ENCODE results near the gene KANSL2. TPM values are rescaled to one million over a fixed set of nuclear protein-coding genes. Genes with fewer than 3 reads are reported as not detected.
"Not testable (repeated sequence)": the region's sequence is repeated elsewhere in the genome, so short reads cannot be mapped to it uniquely, and the experiment has no call there.

Gene KANSL2
- total RNA-seq, 1 experiment from 2014 or later = 84.0 TPM

- no peak for DNase-seq (ENCODE audit: low read depth)
- in situ Hi-C loops (cut with HindIII; ENCODE audit: low pct_unique_long_range_greater_than_20kb, low sequenced_read_pairs) = no loop called here
Measured at GRCh38 chr12:48686615-48687334, 4.7 kb upstream of the KANSL2 start.

GRCh38 chr12:48686037-48686595 lies 4.1 kb upstream of the KANSL2 start:
- in situ Hi-C loops (cut with HindIII; ENCODE audit: low pct_unique_long_range_greater_than_20kb, low sequenced_read_pairs) = no loop called here
- DNase-seq (ENCODE audit: low read depth) = no peak

- in situ Hi-C loops (cut with HindIII; ENCODE audit: low pct_unique_long_range_greater_than_20kb, low sequenced_read_pairs) = no loop called here
- DNase-seq (ENCODE audit: low read depth) = no peak
Measured at GRCh38 chr12:48683534-48683933, 1.5 kb upstream of the KANSL2 start.

- in situ Hi-C loops (cut with HindIII; ENCODE audit: low pct_unique_long_range_greater_than_20kb, low sequenced_read_pairs) = no loop called here
- DNase-seq (ENCODE audit: low read depth) = no peak
Measured at GRCh38 chr12:48682927-48683326, 889 bp upstream of the KANSL2 start.

GRCh38 chr12:48682533-48682905 lies 481 bp upstream of the KANSL2 start:
- in situ Hi-C loops (cut with HindIII; ENCODE audit: low pct_unique_long_range_greater_than_20kb, low sequenced_read_pairs); DNase-seq (ENCODE audit: low read depth): not testable (repeated sequence)

- no peak for DNase-seq (ENCODE audit: low read depth)
- in situ Hi-C loops (cut with HindIII; ENCODE audit: low pct_unique_long_range_greater_than_20kb, low sequenced_read_pairs) = no loop called here
Measured at GRCh38 chr12:48681399-48681709, 684 bp downstream of the KANSL2 start.

GRCh38 chr12:48680861-48681260 lies 1.2 kb downstream of the KANSL2 start:
- DNase-seq (ENCODE audit: low read depth) = no peak
- in situ Hi-C loops (cut with HindIII; ENCODE audit: low pct_unique_long_range_greater_than_20kb, low sequenced_read_pairs) = no loop called here

- in situ Hi-C loops (cut with HindIII; ENCODE audit: low pct_unique_long_range_greater_than_20kb, low sequenced_read_pairs) = no loop called here
- DNase-seq (ENCODE audit: low read depth) = no peak
Measured at GRCh38 chr12:48678551-48679185, 3.4 kb downstream of the KANSL2 start.

- no peak for DNase-seq (ENCODE audit: low read depth)
- in situ Hi-C loops (cut with HindIII; ENCODE audit: low pct_unique_long_range_greater_than_20kb, low sequenced_read_pairs) = no loop called here
Measured at GRCh38 chr12:48671231-48671856, 10.7 kb downstream of the KANSL2 start.

- DNase-seq (ENCODE audit: low read depth) = no peak
- in situ Hi-C loops (cut with HindIII; ENCODE audit: low pct_unique_long_range_greater_than_20kb, low sequenced_read_pairs) = no loop called here
Measured at GRCh38 chr12:48668996-48669395, 13.0 kb downstream of the KANSL2 start.

- DNase-seq (ENCODE audit: low read depth) = no peak
- in situ Hi-C loops (cut with HindIII; ENCODE audit: low pct_unique_long_range_greater_than_20kb, low sequenced_read_pairs) = no loop called here
Measured at GRCh38 chr12:48659863-48660262, 22.2 kb downstream of the KANSL2 start.

- in situ Hi-C loops (cut with HindIII; ENCODE audit: low pct_unique_long_range_greater_than_20kb, low sequenced_read_pairs) = no loop called here
Measured at GRCh38 chr12:48651681-48652080, 30.4 kb downstream of the KANSL2 start.

GRCh38 chr12:48645354-48645753 lies 36.7 kb downstream of the KANSL2 start:
- in situ Hi-C loops (cut with HindIII; ENCODE audit: low pct_unique_long_range_greater_than_20kb, low sequenced_read_pairs); DNase-seq (ENCODE audit: low read depth): not testable (repeated sequence)

More at GRCh38 chr12:48651681-48652080, 30.4 kb downstream of the KANSL2 start:
- no peak for DNase-seq (ENCODE audit: low read depth)

GRCh38 chr12:48643011-48643410 lies 39.0 kb downstream of the KANSL2 start:
- no peak for DNase-seq (ENCODE audit: low read depth)
- in situ Hi-C loops (cut with HindIII; ENCODE audit: low pct_unique_long_range_greater_than_20kb, low sequenced_read_pairs) = no loop called here

GRCh38 chr12:48641752-48642555 lies 40.1 kb downstream of the KANSL2 start:
- in situ Hi-C loops (cut with HindIII; ENCODE audit: low pct_unique_long_range_greater_than_20kb, low sequenced_read_pairs) = not testable (repeated sequence)

GRCh38 chr12:48640854-48641253 lies 41.2 kb downstream of the KANSL2 start:
- DNase-seq (ENCODE audit: low read depth) = no peak
- in situ Hi-C loops (cut with HindIII; ENCODE audit: low pct_unique_long_range_greater_than_20kb, low sequenced_read_pairs) = no loop called here

More at GRCh38 chr12:48641752-48642555, 40.1 kb downstream of the KANSL2 start:
- not testable (repeated sequence) for DNase-seq (ENCODE audit: low read depth)

GRCh38 chr12:48640428-48640827 lies 41.6 kb downstream of the KANSL2 start:
- in situ Hi-C loops (cut with HindIII; ENCODE audit: low pct_unique_long_range_greater_than_20kb, low sequenced_read_pairs) = no loop called here
- no peak for DNase-seq (ENCODE audit: low read depth)

- DNase-seq (ENCODE audit: low read depth) = no peak
- in situ Hi-C loops (cut with HindIII; ENCODE audit: low pct_unique_long_range_greater_than_20kb, low sequenced_read_pairs) = no loop called here
Measured at GRCh38 chr12:48631071-48631470, 51.0 kb downstream of the KANSL2 start.

Measured in Caki2 (cell line).